GM23338 (cell line): Measurements from ENCODE around the gene SHISA6. TPM values are rescaled to one million over a fixed set of nuclear protein-coding genes. Genes with fewer than 3 reads are reported as not detected.

ENCODE experiments used
- ATAC-seq: fragments of 200-7000 bp; cut with Tn5 transposase; 3 replicates; pipeline ENCODE4 v1.9.1; 2020
- DNase-seq: peaks from one replicate; pipeline ENCODE4 v3.0.0-alpha.2; 2015; ENCODE audit warnings: low spot score
- H2AFZ ChIP-seq: fragments of 200-600 bp; sonication (generic); 2 replicates; pipeline ENCODE4 v1.8.0; 2016; ENCODE audit warnings: antibody characterized with exemption, mild to moderate bottlenecking, moderate library complexity
- H3F3A ChIP-seq: fragments of 200-600 bp; sonication (generic); replicated peaks from 2 replicates; pipeline ENCODE4 v1.8.0; 2017; ENCODE audit warnings: antibody characterized with exemption, mixed run types, low read depth
- H3K27ac ChIP-seq: fragments of 200-600 bp; sonication (generic); 2 replicates; pipeline ENCODE4 v1.6.1; 2016; ENCODE audit warnings: low read depth
- H3K27me3 ChIP-seq: fragments of 200-600 bp; sonication (generic); 2 replicates; pipeline ENCODE4 v1.8.0; 2016; ENCODE audit warnings: mild to moderate bottlenecking, mixed run types, moderate library complexity; ENCODE audit not compliant: insufficient read depth
- H3K36me3 ChIP-seq: fragments of 200-600 bp; sonication (generic); 2 replicates; pipeline ENCODE4 v1.8.0; 2016; ENCODE audit warnings: mild to moderate bottlenecking; ENCODE audit not compliant: insufficient read depth
- H3K4me1 ChIP-seq: fragments of 200-600 bp; sonication (generic); 2 replicates; pipeline ENCODE4 v1.8.0; 2016; ENCODE audit warnings: mild to moderate bottlenecking, moderate library complexity; ENCODE audit not compliant: insufficient read depth
- H3K4me2 ChIP-seq: fragments of 200-600 bp; sonication (generic); 2 replicates; pipeline ENCODE4 v1.7.1; 2017; ENCODE audit warnings: mixed run types
- H3K4me3 ChIP-seq: fragments of 200-600 bp; sonication (generic); 2 replicates; pipeline ENCODE4 v1.6.1; 2016; ENCODE audit warnings: mixed run types
- H3K79me2 ChIP-seq: fragments of 200-600 bp; sonication (generic); replicated peaks from 2 replicates; pipeline ENCODE4 v1.8.0; 2017; ENCODE audit warnings: mild to moderate bottlenecking; ENCODE audit not compliant: insufficient read depth
- H3K9me2 ChIP-seq: fragments of 200-600 bp; sonication (generic); 2 replicates; pipeline ENCODE4 v1.8.0; 2017; ENCODE audit not compliant: insufficient read depth
- H4K20me1 ChIP-seq: fragments of 200-600 bp; sonication (generic); replicated peaks from 2 replicates; pipeline ENCODE4 v1.8.0; 2017; ENCODE audit warnings: mild to moderate bottlenecking; ENCODE audit not compliant: insufficient read depth
- H3K27ac Mint-ChIP-seq: 2 replicates; pipeline ENCODE4 v1.8.0; 2020; ENCODE audit warnings: inconsistent platforms, mild to moderate bottlenecking, moderate library complexity, mixed read lengths
- H3K27me3 Mint-ChIP-seq: 3 replicates; pipeline ENCODE4 v1.8.0; 2022; ENCODE audit warnings: low read depth, mild to moderate bottlenecking, moderate library complexity, mixed read lengths, inconsistent platforms; ENCODE audit not compliant: insufficient read depth, poor library complexity
- H3K36me3 Mint-ChIP-seq: 3 replicates; pipeline ENCODE4 v1.8.0; 2021; ENCODE audit warnings: low read depth, mild to moderate bottlenecking, inconsistent platforms, moderate library complexity, mixed read lengths
- H3K4me1 Mint-ChIP-seq: 3 replicates; pipeline ENCODE4 v1.8.0; 2020; ENCODE audit warnings: mild to moderate bottlenecking, inconsistent platforms, mixed read lengths
- H3K4me3 Mint-ChIP-seq: 3 replicates; pipeline ENCODE4 v1.8.0; 2021; ENCODE audit warnings: moderate library complexity, mild to moderate bottlenecking, inconsistent platforms, mixed read lengths
- H3K9me3 Mint-ChIP-seq: 3 replicates; pipeline ENCODE4 v1.8.0; 2020; ENCODE audit warnings: moderate library complexity, mild to moderate bottlenecking, inconsistent platforms, mixed read lengths
- EZH2 ChIP-seq: fragments of 200-600 bp; sonication (generic); IDR thresholded peaks from one replicate; pipeline ENCODE4 v1.8.0; 2017; ENCODE audit warnings: antibody characterized with exemption, mild to moderate bottlenecking, low read depth; ENCODE audit not compliant: unreplicated experiment
- EZH2phosphoT487 ChIP-seq: fragments of 200-600 bp; sonication (generic); IDR thresholded peaks from one replicate; pipeline ENCODE4 v1.8.1; 2018; ENCODE audit warnings: antibody characterized with exemption; ENCODE audit not compliant: unreplicated experiment
- NANOG ChIP-seq: IDR thresholded peaks from 2 replicates; pipeline ENCODE4 v1.6.1; 2016; ENCODE audit warnings: antibody characterized with exemption, borderline replicate concordance
- POLR2AphosphoS5 ChIP-seq: IDR thresholded peaks from 2 replicates; pipeline ENCODE4 v1.6.1; 2016; ENCODE audit warnings: antibody characterized with exemption, low read depth
- REST ChIP-seq: IDR thresholded peaks from one replicate; pipeline ENCODE4 v1.6.1; 2018; ENCODE audit warnings: antibody characterized with exemption; ENCODE audit not compliant: unreplicated experiment
- ZNF462 ChIP-seq: fragments of 250-450 bp; sonication (Bioruptor Pico); IDR thresholded peaks from 2 replicates; pipeline ENCODE4 v1.5.0; 2020; ENCODE audit warnings: mild to moderate bottlenecking, moderate library complexity
- polyA plus RNA-seq: library from polyadenylated mRNA; unstranded; fragments of >200 nt; fragmentation: Nextera tagmentation; extraction: Ambion mirVana; gene quantifications from 2 replicates; pipeline ENCODE4 v1.2.1, GENCODE V29; 2016
- total RNA-seq: library from RNA; depleted of rRNA; stranded (reverse); fragments of >200 nt; shearing (Covaris generic); gene quantifications from 2 replicates; pipeline ENCODE4 v1.2.3, GENCODE V29; 2014
- TF ChIP-seq, protein P1 (sequence below): IDR thresholded peaks from 2 replicates; pipeline ENCODE4 v1.6.1; 2016; ENCODE audit warnings: antibody characterized with exemption

The SHISA6 gene
- total and polyA plus RNA-seq, 2 experiments from 2014 or later: 0.52 TPM; not detected in 1

DNA sequence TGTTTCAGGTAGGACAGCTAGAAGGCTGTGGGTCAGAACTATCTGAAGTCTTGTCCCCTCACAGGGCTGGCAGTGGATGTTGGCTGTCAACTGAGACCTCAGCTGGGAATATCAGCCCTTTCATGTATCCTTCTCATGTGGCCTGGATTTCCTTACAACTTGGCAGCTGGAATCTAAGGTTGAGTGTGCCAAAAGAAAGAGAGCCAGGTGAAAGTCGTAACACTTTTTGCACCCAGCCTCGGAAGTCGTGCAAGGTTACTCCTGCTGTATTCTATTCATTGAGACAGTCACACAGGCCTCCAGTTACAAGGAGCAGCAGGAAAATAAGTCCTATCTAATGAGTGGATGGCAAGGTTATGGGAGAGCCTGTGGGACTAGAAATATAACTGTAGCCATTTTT is 304.7 kb downstream of the SHISA6 start (continued):
- TF ChIP-seq EZH2phosphoT487: no peak
- no peak for TF ChIP-seq ZNF462 (CRISPR knock-in tag)

DNA sequence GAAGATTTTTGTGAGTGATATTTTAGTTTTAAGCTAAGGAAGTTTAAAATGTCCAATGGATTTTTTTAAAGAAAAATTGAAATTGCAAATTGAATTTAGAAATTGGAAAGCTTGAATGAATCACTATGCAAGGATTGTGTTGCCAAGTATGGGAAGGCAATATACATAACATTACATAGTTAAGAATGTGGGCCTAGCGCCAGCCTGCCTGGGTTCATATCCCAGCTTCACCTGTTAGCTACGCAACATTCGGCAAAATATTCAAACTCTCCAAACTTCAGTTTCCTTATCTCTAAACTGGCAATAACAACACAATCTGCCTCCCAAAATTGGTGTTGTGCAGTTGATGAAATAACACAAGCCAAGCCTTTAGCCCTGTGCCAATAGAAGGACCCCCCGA is 306.8 kb downstream of the SHISA6 start:
- Histone ChIP-seq H3F3A (no peaks in the 10 kb centered on the region), H3K79me2 (no peaks in the 10 kb centered on the region), H4K20me1 (no peaks in the 10 kb centered on the region), H3K4me3 (no peak overlapping the region), H3K9me2 (no peaks in the 10 kb centered on the region), H3K4me1 (no peaks in the 10 kb centered on the region), H3K4me2 (no peak overlapping the region), H3K36me3 (0 out of 2 replicates have a peak, but pooled peaks cover 3% of the 10 kb centered on the region), H3K27ac (no peak overlapping the region), H3K27me3 (no peaks in the 10 kb centered on the region), H2AFZ (no peak overlapping the region)
- Mint-ChIP-seq H3K36me3 (peaks cover 29% of the 10 kb centered on the region), H3K27ac (no peak overlapping the region), H3K27me3 (no peaks in the 10 kb centered on the region), H3K9me3 (peaks cover 97% of the 10 kb centered on the region), H3K4me3 (no peak overlapping the region), H3K4me1 (no peaks in the 10 kb centered on the region)
- ATAC-seq: no peak
- DNase-seq: no peak
- TF ChIP-seq EZH2phosphoT487 (no peak), EZH2 (no peak), NANOG (no peak), POLR2AphosphoS5 (no peak), REST (no peak)
- TF ChIP-seq, protein P1, sequence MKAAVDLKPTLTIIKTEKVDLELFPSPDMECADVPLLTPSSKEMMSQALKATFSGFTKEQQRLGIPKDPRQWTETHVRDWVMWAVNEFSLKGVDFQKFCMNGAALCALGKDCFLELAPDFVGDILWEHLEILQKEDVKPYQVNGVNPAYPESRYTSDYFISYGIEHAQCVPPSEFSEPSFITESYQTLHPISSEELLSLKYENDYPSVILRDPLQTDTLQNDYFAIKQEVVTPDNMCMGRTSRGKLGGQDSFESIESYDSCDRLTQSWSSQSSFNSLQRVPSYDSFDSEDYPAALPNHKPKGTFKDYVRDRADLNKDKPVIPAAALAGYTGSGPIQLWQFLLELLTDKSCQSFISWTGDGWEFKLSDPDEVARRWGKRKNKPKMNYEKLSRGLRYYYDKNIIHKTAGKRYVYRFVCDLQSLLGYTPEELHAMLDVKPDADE: no peak
